ENCODE measurements around the gene ZNF444. TPM values are rescaled to one million over a fixed set of nuclear protein-coding genes. Genes with fewer than 3 reads are reported as not detected.

Gene ZNF444
- polyA plus RNA-seq, 1 donor (not counting 4 experiments of a cell fraction or from before 2014, with no cell fraction given) = 9.1 TPM

- H3K9me1 ChIP-seq (ENCODE audit: control insufficient read depth, extremely low read depth, insufficient read depth, low read length) = no peaks in the 10 kb centered on the region
- no peaks in the 10 kb centered on the region for H3K79me2 ChIP-seq (ENCODE audit: control insufficient read depth, insufficient read depth, low read length)
- no peak for FAIRE-seq
- H3K9me3 ChIP-seq (ENCODE audit: control insufficient read depth, low read depth, low read length) = no peaks in the 10 kb centered on the region
- no peak for DNase-seq (ENCODE audit: low read depth, low spot score)
- no peak for TF ChIP-seq EZH2 (IDR thresholded peaks at IDR 0.05; ENCODE audit: low read length)
- TF ChIP-seq CTCF (optimal IDR thresholded peaks at IDR 0.05 in 1 of 3, IDR thresholded peaks at IDR 0.05 in 1 of 3, conservative IDR thresholded peaks at IDR 0.05 in 1 of 3; ENCODE audit: extremely low read depth in 1 of 3, insufficient read depth in 2 of 3, low read length in 3 of 3) = no peak
- H3K27me3 ChIP-seq (ENCODE audit: control insufficient read depth, extremely low read depth, insufficient read depth, low read length) = no peaks in the 10 kb centered on the region
- no peak overlapping the region for H3K9ac ChIP-seq (ENCODE audit: control insufficient read depth, extremely low read depth, insufficient read depth, low read length)
- dilution Hi-C loops (cut with MboI; ENCODE audit: extremely low pct_ligation_motif_present, low sequenced_read_pairs) = no loop called here
- no peaks in the 10 kb centered on the region for H4K20me1 ChIP-seq (ENCODE audit: control insufficient read depth, extremely low read depth, insufficient read depth, low read length)
- no peak overlapping the region for H2AFZ ChIP-seq (ENCODE audit: control insufficient read depth, low read length)
- H3K36me3 ChIP-seq (ENCODE audit: control insufficient read depth in 2 of 2, extremely low read depth in 1 of 2, insufficient read depth in 2 of 2, low read length in 2 of 2) = peaks cover 2 to 6% of the 10 kb centered on the region in 2 experiments
- H3K4me1 ChIP-seq (ENCODE audit: control insufficient read depth, extremely low read depth, insufficient read depth, low read length) = no peaks in the 10 kb centered on the region
- no peak overlapping the region for H3K27ac ChIP-seq (ENCODE audit: control insufficient read depth, insufficient read depth, low read length)
- no peak overlapping the region for H3K4me3 ChIP-seq (ENCODE audit: control insufficient read depth in 2 of 3, extremely low read depth in 1 of 3, insufficient read depth in 2 of 3, low read depth in 1 of 3, low read length in 3 of 3)
- no peak overlapping the region for H3K4me2 ChIP-seq (ENCODE audit: control insufficient read depth, extremely low read depth, insufficient read depth, low read depth, low read length)
Measured at GRCh38 chr19:56163097-56163496, 22.0 kb downstream of the ZNF444 start.

GRCh38 chr19:56167064-56167578 is 26.0 kb downstream of the ZNF444 start:
- H3K27ac ChIP-seq (ENCODE audit: control insufficient read depth, insufficient read depth, low read length) = no peak overlapping the region
- DNase-seq (ENCODE audit: low read depth, low spot score) (no peak), FAIRE-seq (no peak)
- no peak overlapping the region for H3K4me3 ChIP-seq (ENCODE audit: control insufficient read depth in 2 of 3, extremely low read depth in 1 of 3, insufficient read depth in 2 of 3, low read depth in 1 of 3, low read length in 3 of 3)
- H3K27me3 ChIP-seq (ENCODE audit: control insufficient read depth, extremely low read depth, insufficient read depth, low read length) = no peaks in the 10 kb centered on the region
- H3K9me3 ChIP-seq (ENCODE audit: control insufficient read depth, low read depth, low read length) = no peaks in the 10 kb centered on the region
- H3K4me1 ChIP-seq (ENCODE audit: control insufficient read depth, extremely low read depth, insufficient read depth, low read length) = peaks cover 3% of the 10 kb centered on the region
- H2AFZ ChIP-seq (ENCODE audit: control insufficient read depth, low read length) = no peak overlapping the region
- dilution Hi-C loops (cut with MboI; ENCODE audit: extremely low pct_ligation_motif_present, low sequenced_read_pairs) = no loop called here
- H4K20me1 ChIP-seq (ENCODE audit: control insufficient read depth, extremely low read depth, insufficient read depth, low read length) = no peaks in the 10 kb centered on the region
- no peak overlapping the region for H3K9ac ChIP-seq (ENCODE audit: control insufficient read depth, extremely low read depth, insufficient read depth, low read length)
- no peaks in the 10 kb centered on the region for H3K36me3 ChIP-seq (ENCODE audit: control insufficient read depth in 2 of 2, extremely low read depth in 1 of 2, insufficient read depth in 2 of 2, low read length in 2 of 2)
- no peaks in the 10 kb centered on the region for H3K79me2 ChIP-seq (ENCODE audit: control insufficient read depth, insufficient read depth, low read length)
- no peak for TF ChIP-seq CTCF (optimal IDR thresholded peaks at IDR 0.05 in 1 of 3, IDR thresholded peaks at IDR 0.05 in 1 of 3, conservative IDR thresholded peaks at IDR 0.05 in 1 of 3; ENCODE audit: extremely low read depth in 1 of 3, insufficient read depth in 2 of 3, low read length in 3 of 3)
- TF ChIP-seq EZH2 (IDR thresholded peaks at IDR 0.05; ENCODE audit: low read length) = no peak
- no peaks in the 10 kb centered on the region for H3K9me1 ChIP-seq (ENCODE audit: control insufficient read depth, extremely low read depth, insufficient read depth, low read length)
- no peak overlapping the region for H3K4me2 ChIP-seq (ENCODE audit: control insufficient read depth, extremely low read depth, insufficient read depth, low read depth, low read length)

Measured in keratinocyte (primary cell).